ENCODE data around the gene C2orf69. TPM values are rescaled to one million over a fixed set of nuclear protein-coding genes. Genes with fewer than 3 reads are reported as not detected.

C2orf69 gene
- total and polyA plus RNA-seq, 2 of the 8 experiments (the other 6 are each of a cell fraction or from before 2014, with no cell fraction given) = 3.9 to 32.0 TPM

- no peak for TF ChIP-seq RXRA (IDR thresholded peaks at IDR 0.05; ENCODE audit: insufficient read depth, low read depth, low read length)
- no peak for TF ChIP-seq GABPA (IDR thresholded peaks at IDR 0.05; ENCODE audit: borderline replicate concordance, insufficient read depth, low read length)
- TF ChIP-seq BACH1 (IDR thresholded peaks at IDR 0.05; ENCODE audit: low read length) = no peak
- no peak for TF ChIP-seq HDAC2 (IDR thresholded peaks at IDR 0.05; ENCODE audit: borderline replicate concordance in 1 of 2, low read depth in 2 of 2, low read length in 2 of 2)
- TF ChIP-seq SP1 (IDR thresholded peaks at IDR 0.05; ENCODE audit: low read depth, low read length) = no peak
Measured at GRCh38 chr2:199914372-199914958, 3.4 kb downstream of the C2orf69 start (continued).

Measured in H1 (cell line).